Measurements from ENCODE around the gene TRPT1. TPM values are rescaled to one million over a fixed set of nuclear protein-coding genes. Genes with fewer than 3 reads are reported as not detected.

The TRPT1 gene
- polyA plus RNA-seq, 3 donors = 24.8 to 34.6 (median 31.6) TPM

GRCh38 chr11:64231546-64231945 lies 5.6 kb upstream of the TRPT1 start:
- WGBS (ENCODE audit: insufficient coverage) = 78% methylated on average over 4 of the region's 7 CpGs
- H3K9me3 ChIP-seq (replicated peaks in 1 of 2; ENCODE audit: control insufficient read depth in 1 of 2, insufficient read depth in 1 of 2, low read length in 2 of 2) = no peaks in the 10 kb centered on the region

GRCh38 chr11:64230985-64231365 lies 5.0 kb upstream of the TRPT1 start:
- peaks cover 0 to 7% of the 10 kb centered on the region in 2 donors for H3K27me3 ChIP-seq (ENCODE audit: control insufficient read depth in 2 of 2, insufficient read depth in 2 of 2, low read length in 2 of 2)
- H3K9ac ChIP-seq (ENCODE audit: insufficient read depth, low read length, poor library complexity, severe bottlenecking) = peak overlapping the region; percentile 79
- Mint-ChIP-seq H3K4me3 (peak overlapping the region; percentile 87 to 92), H3K4me1 (peaks cover 53% of the 10 kb centered on the region), H3K27ac (peak overlapping the region; percentile 87 to 96 (median 93)), H3K9me3 (peaks cover 0 to 8% (median 2%) of the 10 kb centered on the region in 7 donors), H3K27me3 (ENCODE audit: low read depth in 3 of 3) (peaks cover 11 to 21% (median 17%) of the 10 kb centered on the region in 3 donors), H3K36me3 (peaks cover 6 to 28% of the 10 kb centered on the region in 2 donors)
- no peak for TF ChIP-seq CTCF (IDR thresholded peaks at IDR 0.05)
- peak overlapping the region; percentile 98 for H3K4me2 ChIP-seq (replicated peaks; ENCODE audit: extremely low read depth, low read length, poor library complexity, severe bottlenecking)
- H3K4me1 ChIP-seq (ENCODE audit: control insufficient read depth in 1 of 2, insufficient read depth in 2 of 2, low read length in 2 of 2) = peaks cover 50 to 73% of the 10 kb centered on the region in 2 donors
- H3K27ac ChIP-seq (ENCODE audit: low read depth in 1 of 2, low read length in 2 of 2) = peak overlapping the region; percentile 88 to 89
- peaks cover 30% of the 10 kb centered on the region for H3K79me2 ChIP-seq (ENCODE audit: insufficient read depth, low read length)
- DNase-seq = peak; percentile 45 to 56 (median 50)
- peak overlapping the region; percentile 71 for H2AFZ ChIP-seq (ENCODE audit: insufficient read depth, low read depth, low read length, poor library complexity, severe bottlenecking)
- intact Hi-C loops (cut with micrococcal nuclease) = no loop called here
- peak overlapping the region; percentile 67 to 83 (median 82) for H3K4me3 ChIP-seq (replicated peaks in 1 of 3; ENCODE audit: low read depth in 2 of 3, low read length in 3 of 3)
- 0% methylated on average over 2 of the region's 8 CpGs for WGBS (ENCODE audit: insufficient coverage)
- no peaks in the 10 kb centered on the region for H3K36me3 ChIP-seq (replicated peaks in 1 of 2; ENCODE audit: control insufficient read depth in 1 of 2, insufficient read depth in 2 of 2, low read length in 2 of 2)
- H3K9me3 ChIP-seq (replicated peaks in 1 of 2; ENCODE audit: control insufficient read depth in 1 of 2, insufficient read depth in 1 of 2, low read length in 2 of 2) = no peaks in the 10 kb centered on the region
- no peaks in the 10 kb centered on the region for H4K20me1 ChIP-seq (ENCODE audit: insufficient read depth, low read length)

More at GRCh38 chr11:64231546-64231945, 5.6 kb upstream of the TRPT1 start:
- no peak for DNase-seq
- no peaks in the 10 kb centered on the region for H4K20me1 ChIP-seq (ENCODE audit: insufficient read depth, low read length)
- no peak overlapping the region for H3K9ac ChIP-seq (ENCODE audit: insufficient read depth, low read length, poor library complexity, severe bottlenecking)
- H3K27ac ChIP-seq (ENCODE audit: low read depth in 1 of 2, low read length in 2 of 2) = no peak overlapping the region
- H3K27me3 ChIP-seq (ENCODE audit: control insufficient read depth in 2 of 2, insufficient read depth in 2 of 2, low read length in 2 of 2) = peaks cover 0 to 7% of the 10 kb centered on the region in 2 donors
- H3K36me3 ChIP-seq (replicated peaks in 1 of 2; ENCODE audit: control insufficient read depth in 1 of 2, insufficient read depth in 2 of 2, low read length in 2 of 2) = no peaks in the 10 kb centered on the region
- peak overlapping the region in 1 of 3 experiments; percentile 82 for H3K4me3 ChIP-seq (replicated peaks in 1 of 3; ENCODE audit: low read depth in 2 of 3, low read length in 3 of 3)
- Mint-ChIP-seq H3K27me3 (ENCODE audit: low read depth in 3 of 3) (peaks cover 11 to 21% (median 17%) of the 10 kb centered on the region in 3 donors), H3K27ac (peak overlapping the region in 4 of 7 donors; percentile 35 to 95 (median 57)), H3K9me3 (peaks cover 0 to 8% (median 2%) of the 10 kb centered on the region in 7 donors), H3K4me1 (peaks cover 53% of the 10 kb centered on the region), H3K4me3 (peak overlapping the region; percentile 87 to 92), H3K36me3 (peaks cover 6 to 28% of the 10 kb centered on the region in 2 donors)
- peak overlapping the region; percentile 98 for H3K4me2 ChIP-seq (replicated peaks; ENCODE audit: extremely low read depth, low read length, poor library complexity, severe bottlenecking)
- no peak for TF ChIP-seq CTCF (IDR thresholded peaks at IDR 0.05)
- peaks cover 48 to 68% of the 10 kb centered on the region in 2 donors for H3K4me1 ChIP-seq (ENCODE audit: control insufficient read depth in 1 of 2, insufficient read depth in 2 of 2, low read length in 2 of 2)
- peaks cover 25% of the 10 kb centered on the region for H3K79me2 ChIP-seq (ENCODE audit: insufficient read depth, low read length)
- intact Hi-C loops (cut with micrococcal nuclease) = no loop called here
- no peak overlapping the region for H2AFZ ChIP-seq (ENCODE audit: insufficient read depth, low read depth, low read length, poor library complexity, severe bottlenecking)
